Measurements from ENCODE around the gene MYD88.
"Not testable (repeated sequence)": the region's sequence is repeated elsewhere in the genome, so short reads cannot be mapped to it uniquely, and the experiment has no call there.

Gene MYD88

DNA sequence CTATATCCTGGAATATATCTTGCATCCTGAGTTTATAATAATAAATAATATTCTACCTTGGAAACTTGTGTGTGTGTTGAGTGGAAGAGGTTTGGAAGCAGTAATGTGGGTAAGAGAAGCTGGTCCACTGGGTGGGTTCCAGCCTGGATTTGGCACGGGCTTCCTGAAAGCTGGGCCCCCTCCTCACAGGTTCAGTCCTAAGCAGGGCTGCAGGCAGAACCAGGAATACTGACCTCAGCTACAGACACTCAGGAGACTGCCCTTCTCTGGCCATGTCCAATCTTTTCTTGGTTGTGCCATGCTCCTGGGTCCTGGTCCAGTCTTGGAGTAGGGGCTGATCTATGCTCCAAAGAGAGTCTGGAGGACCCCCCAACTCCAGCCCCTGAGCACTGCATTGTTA, 4.5 kb downstream of the MYD88 start:
- DNase-seq (ENCODE audit: low spot score), result no peak

DNA sequence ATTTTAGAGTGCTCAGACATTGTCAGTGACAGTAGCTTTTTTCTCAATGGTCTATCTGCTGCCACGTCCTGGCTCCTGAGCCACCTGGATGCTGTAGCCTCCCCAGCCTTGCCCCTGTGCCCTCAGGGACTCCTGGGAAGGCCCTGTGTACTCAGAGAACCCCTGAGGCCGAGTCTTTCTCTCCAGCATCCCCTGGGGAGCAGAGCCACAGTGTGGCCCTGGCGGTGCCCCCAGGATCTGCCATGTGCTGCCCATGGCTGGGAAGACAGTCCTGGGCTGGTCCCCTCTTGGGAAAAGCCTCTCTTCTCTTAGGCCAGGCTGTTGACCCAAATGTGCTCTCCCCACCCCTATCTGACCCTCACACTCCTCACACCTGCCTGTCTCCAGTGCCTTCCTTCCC, 5.0 kb downstream of the MYD88 start:
- no peak for DNase-seq (ENCODE audit: low spot score)

DNA sequence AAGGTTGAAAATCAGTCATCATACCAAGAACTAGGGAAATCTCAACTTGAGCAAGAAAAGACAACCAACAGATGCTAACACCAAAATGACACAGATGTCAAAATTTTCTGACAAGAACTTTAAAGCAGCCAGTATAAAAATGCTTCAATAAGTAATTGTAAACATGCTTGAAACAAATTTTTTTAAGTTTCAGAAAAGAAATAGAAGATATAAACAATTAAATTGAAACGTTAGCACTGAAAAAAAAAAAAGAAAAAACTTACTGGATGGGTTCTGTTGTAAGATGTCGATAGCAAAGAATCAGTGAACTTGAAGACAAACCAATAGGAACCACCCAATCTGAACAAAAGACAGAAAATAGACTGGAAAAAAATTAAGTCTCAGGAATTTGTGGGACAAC, 8.0 kb downstream of the MYD88 start:
- DNase-seq (ENCODE audit: low spot score), result no peak

DNA sequence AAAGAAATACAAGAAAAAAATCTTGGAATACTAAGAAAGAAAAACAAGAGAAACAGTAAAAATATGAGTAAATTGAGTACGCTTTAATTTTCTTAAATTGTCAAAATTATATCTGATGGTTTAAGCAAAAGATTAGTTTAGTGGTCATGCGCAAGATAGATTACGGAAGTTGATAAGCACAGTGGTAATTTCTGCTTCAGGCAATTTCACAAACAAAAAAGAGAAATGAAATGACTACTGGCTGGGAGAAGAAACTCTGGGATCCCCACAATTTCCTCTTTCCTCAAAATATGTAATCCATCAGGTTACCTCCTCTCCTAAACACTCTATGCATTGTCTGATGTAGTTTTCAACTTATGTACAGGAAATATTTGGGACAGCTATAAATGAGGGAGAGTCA, 9.0 kb downstream of the MYD88 start:
- no peak for DNase-seq (ENCODE audit: low spot score)

DNA sequence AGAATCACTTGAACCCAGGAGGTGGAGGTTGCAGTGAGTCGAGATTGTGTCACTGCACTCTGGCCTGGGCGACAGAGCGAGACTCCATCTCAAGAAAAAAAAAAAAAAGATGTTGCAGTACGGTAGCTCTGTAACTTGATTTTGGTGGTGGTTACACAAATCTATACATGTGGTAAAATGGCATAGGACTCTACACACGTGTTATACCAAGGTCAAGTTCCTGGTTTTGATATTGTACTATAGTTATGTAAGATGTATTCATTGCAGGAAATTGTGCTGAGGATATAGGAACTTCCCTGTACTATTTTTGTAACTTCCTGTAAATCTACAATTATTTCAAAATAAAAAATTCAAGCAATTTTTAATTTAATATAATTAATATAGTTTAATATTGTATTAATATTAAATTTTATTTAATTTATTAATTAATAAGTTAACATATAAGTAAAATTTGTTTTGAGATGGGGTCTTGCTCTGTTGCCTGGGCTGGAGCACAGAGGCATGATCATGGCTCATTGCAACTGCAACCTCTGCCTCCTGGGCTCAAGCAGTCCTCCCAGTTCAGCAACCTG, 9.9 kb downstream of the MYD88 start:
- DNase-seq (ENCODE audit: low spot score), result no peak

DNA sequence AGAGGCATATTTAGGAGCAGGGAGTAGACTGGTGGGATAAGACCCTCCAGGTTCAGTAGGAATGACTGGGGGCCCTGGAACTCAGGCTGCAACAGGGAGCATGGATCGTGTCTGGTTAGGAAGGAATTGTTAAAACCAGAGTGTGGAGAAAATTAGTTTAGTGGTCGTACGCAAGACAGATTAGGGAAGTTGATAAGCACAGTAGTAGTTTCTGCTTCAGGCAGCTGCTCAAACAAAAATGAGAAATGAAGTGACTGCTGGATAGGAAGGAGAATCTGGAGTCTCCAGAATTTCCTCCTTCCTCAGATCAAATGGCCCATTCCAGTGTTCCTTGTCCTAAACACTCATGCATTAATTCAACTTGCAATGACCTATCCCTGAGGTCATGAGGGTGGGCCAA, 11.2 kb downstream of the MYD88 start:
- DNase-seq (ENCODE audit: low spot score), result no peak

DNA sequence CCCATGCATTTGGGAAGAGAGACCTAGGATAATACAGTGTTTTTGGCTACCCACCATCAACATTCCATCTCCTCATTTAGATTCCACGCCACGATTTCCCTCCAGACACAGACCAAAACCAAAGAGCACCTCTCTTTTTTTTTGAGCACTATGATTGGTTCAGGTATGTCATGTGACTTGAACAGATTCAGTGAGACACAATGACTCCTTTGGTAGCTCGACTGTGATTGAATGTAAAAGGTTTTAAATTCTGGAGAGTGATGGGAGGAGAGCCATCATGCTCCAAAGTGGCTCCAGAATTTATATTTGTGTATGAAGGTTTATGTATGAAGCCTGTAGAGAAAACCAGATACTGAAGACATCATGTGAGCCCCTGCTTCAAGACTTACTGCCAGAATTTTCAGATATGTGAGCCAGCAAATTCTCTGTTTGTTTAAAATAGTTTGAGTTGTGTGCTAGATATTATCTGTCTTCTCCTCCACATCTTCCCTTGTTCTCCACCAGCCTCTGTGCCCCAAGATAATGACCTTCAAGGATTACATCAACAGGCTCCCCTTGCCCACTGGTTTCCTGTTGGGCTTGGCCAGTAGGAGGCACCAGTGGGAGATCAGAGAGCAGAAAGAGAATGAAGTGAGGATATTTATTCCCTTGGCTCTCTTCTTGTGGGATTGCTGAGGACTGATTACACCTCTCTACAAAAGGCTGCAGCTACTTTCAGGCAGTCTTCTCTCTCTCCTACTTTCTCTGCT, 12.5 kb downstream of the MYD88 start:
- no peak for DNase-seq (ENCODE audit: low spot score)

DNA sequence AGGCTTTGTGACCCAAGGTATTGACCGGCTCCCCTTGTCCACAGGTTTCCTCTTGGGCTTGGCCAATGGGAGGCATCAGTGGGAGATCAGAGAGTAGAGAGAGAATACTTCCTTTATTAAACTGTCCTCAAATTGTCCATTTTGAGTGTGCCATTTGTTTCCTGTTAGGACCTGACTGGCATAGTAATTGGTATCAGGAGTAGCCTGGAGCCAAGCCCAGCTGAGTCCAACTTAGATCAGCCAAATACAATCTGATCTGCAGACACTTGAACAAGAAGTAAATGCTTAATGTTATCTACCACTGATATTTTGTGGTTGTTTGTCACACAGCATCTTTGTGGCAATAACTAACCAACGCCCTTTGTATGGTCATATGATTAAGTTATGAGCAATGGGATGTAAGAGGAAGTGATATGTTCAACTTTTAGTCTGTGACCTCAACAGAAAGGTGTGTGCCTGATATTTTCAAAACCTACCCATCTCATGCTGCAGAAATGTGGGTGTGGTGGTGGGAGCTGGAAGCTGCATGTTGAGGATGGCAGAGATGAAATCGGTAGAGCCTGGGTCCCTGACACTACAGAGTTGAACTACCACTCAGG, 13.3 kb downstream of the MYD88 start:
- DNase-seq (ENCODE audit: low spot score), result peak; percentile 77

DNA sequence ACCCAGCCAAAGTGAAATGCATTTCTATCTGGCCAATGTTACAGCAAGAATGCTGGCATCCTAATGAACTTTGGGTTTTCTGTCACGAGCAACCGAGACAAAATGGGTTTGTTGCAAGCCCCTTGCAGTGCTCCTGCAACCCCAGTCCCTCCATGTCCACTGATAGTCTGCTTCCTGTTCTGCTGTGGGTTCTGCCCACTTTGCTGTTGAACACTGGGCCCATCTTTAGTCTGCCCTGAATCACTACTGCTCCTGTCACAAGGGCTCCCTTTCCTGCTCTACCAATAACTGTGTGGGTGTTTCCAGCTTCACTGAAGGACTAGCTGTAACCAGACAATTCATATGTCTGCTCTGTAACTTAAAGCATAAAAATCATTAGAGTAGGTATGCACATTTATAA, 14.1 kb downstream of the MYD88 start:
- no peak for DNase-seq (ENCODE audit: low spot score)

DNA sequence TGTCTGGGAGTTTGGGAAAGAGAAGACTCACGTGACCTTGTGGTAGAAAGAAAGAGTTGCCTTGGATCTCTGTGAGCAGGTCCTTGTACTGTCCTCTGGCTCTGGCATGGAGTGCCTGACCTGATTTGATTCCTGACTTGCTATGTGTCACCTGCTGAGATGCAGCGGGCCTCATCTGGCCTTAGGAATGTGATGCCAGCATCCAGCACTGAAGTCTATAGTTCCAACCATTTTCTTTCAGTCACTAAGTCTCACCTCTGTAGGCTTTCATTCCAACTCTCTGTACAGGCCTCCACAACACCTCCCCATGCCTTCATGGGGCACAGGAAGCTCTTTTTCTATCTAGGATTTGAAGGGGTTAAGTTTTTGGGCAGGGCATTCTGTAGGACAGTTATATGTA, 14.8 kb downstream of the MYD88 start:
- no peak for DNase-seq (ENCODE audit: low spot score)

DNA sequence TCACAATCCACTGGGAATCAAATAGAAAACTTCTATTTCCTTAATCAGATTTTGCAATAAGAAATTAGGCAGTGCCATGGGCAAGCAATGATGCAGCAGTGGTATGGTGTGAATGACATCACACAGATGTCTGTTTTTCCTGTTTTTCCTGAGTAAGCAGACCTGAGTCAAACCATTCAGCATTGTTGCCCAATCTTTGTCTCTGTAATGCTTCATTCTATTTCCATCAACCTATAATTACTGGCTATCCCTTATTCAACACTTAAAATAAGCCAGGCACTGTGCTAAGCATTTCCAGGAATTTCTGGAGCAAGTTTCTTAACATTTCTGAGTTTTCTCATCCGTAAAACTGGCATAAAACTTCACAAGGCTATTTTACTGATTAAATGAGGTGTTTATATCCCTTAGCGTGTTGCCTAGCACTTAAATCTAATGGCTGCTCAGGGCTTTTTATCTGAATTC, 15.6 kb downstream of the MYD88 start:
- peak; percentile 66 for DNase-seq (ENCODE audit: low spot score)

DNA sequence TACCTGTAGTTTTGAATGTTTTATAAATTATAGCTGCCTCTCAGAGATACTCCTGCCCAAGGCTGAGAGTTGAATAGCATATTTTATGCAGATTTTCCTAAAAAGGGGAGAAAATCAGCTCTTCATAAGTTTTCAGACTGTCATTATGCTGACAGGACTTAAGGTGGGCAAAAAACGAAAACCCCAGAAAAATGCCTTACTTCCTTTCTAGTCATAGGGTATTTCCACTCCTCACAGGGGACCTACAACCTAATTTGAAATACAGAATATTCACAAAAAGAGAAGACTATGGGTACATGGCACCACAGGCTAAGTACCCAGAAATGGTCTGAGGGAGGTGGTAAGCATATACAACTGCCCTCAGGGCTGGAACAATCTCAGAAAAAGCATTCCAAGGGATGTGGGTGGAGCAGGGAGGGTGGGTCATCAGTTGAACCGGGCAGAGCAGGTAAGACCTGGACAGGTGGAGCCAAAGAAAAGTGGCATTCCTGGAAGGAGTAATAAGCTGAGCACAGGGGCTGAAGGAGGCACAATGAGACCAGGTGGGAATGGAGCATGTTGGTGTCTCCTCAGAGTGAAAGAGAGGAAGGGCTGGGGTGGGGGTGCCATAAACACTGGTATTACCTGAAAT, 16.3 kb downstream of the MYD88 start:
- DNase-seq (ENCODE audit: low spot score), result no peak

DNA sequence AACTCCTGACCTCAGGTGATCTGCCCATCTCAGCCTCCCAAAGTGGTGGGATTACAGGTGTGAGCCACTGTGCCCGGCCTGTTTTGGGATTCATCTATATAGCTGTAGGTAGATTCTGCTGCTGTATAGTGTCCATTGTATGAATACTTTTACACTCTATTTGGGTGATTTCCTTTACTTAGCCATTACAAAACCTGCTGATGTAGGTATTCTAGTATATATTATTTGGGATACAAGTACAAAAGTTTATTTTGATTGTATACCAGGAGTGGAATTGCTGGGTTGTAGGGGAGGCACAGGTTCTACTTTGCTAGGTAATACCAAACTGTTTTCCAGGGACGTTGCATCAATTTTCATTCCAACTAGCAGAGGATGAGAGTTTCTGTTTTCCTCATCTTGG, 17.4 kb downstream of the MYD88 start:
- DNase-seq (ENCODE audit: low spot score), result no peak

DNA sequence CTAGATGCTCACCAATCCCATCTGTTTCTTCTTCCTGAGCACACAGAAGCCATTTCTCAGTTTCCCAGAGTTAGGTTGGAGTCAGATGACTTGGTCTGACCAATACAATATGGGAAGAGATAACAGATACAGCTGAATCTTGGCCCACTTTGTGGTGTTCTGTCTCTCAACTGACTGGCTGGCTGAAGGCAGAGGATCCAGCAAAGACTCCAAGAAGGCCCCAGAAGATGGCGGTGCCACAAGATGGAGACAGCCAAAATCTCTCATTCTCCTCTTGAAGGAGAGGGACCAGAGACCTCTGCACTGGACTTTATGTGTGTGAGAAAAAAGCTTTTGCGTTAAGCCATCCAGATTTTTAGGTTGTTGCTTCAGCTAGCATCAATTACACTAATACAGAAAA, 18.7 kb downstream of the MYD88 start:
- no peak for DNase-seq (ENCODE audit: low spot score)

DNA sequence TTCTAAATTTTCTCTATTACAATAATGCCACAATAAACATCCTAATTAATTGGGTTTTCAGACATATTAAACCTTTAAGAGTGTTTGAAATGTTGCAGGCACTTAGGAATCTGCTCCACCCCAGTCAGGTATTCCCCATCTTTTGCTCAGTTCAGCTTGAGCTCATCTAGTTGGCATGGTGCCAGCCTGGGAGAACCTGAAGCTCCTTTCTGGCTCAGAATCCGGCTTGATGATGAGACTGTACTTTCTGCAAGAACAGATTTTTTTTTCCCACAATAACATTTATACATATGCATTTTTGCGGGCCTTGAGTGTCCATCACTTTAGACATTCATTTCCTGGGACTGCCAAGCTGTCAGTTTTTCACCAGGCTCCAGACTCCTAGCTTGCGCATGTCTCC, 19.1 kb downstream of the MYD88 start:
- no peak for DNase-seq (ENCODE audit: low spot score)

DNA sequence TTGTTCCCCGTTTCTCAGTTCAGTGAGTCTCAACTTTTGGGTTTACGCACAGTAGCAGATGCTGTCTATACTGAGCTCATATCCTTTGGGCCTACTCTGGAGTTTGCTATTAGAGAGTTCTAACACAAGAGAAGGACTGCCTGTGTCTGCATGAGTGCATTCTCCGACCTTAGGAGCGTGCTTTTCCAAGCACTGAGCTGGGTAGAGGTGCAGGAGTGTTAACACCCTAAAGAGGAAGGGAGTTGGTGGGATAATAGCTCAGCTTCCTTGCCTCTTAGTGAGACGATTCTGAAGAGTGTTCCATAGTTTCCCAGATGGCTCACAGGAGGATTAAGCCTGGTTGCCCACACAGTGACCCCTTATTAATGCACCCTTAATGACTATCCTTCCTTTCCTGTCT, 20.0 kb downstream of the MYD88 start:
- DNase-seq (ENCODE audit: low spot score), result no peak

DNA sequence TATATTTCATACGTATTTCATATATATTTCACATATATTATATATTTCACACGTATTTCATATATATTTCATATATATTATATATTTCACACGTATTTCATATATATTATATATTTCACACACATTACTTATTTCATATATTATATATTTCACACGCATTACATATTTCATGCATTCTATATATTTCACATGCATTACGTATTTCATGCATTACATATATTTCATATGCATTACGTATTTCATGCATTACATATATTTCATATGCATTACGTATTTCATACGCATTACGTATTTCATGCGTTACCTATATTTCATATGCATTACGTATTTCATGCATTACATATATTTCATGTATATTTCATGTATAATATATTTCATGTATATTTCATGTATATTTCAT, 22.2 kb downstream of the MYD88 start:
- not testable (repeated sequence) for DNase-seq (ENCODE audit: low spot score)

DNA sequence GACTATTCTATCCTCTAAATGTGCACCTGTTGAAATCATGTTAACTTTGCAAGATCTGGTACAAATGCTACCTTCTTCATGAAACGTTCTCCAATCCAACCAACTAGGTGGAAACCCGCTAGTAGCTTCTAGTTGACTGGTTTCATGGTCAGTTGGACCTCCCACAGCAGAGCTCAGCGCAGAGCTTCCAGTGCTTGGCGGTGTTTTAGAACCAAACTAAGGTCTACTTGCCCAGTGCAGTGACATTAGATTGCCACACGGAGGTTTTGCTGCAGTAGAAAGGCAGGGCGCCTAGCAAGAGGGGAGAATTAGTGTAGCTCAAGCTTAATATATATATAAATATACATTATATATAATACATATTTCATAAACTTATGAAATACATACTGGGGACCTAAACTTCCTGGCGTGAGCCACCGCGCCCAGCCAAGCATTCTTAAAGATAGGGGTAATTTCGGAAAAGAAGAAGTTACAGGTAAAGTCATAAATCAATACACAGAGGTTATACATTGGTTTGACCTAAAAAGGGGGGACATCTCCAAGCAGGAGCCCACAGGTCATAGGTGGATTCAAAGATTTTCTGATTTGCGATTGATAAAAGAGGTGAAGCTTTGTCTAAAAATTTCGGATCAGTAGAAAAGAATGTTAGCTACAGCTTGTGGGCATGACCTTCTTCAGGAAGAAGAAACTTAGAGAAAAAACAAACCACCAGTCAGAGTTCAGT, 24.8 kb downstream of the MYD88 start:
- peak; percentile 60 for DNase-seq (ENCODE audit: low spot score)

DNA sequence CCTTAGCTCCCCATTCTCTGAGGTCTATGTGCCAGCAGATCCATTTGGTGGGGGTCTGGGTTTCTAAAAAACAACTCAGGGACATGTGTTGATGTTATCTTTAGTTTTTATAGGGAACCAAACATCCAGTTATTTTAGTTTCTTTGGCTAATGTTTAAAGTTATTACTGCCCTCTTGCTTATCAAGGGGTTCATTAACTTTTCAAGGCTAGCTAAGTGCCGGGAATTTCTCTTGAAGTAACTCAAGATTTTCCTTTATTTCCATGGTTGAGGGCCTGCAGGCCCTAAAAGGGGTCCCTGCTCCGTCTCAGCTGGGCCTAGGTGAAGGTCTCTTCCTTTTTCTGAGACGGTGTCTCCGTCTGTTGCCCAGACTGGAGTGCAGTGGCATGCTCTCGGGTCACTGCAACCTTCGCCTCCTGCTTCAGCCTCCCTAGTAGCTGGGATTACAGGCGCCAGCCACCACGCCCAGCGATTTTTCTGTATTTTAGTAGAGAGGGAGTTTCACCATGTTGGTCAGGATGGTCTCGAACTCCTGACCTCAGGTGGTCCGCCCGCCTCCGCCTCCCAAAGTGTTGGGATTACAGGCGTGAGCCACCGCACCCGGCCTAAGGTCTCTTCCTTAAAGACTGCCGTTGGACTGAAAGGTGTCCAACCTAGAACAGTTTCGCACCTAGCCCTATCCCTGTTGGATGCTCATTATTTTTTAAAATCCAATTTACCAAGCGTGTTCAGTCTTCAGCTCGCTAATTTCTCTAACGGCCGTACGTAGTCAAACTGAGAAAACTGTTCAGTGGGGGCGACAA, 25.6 kb downstream of the MYD88 start:
- DNase-seq (ENCODE audit: low spot score), result no peak

DNA sequence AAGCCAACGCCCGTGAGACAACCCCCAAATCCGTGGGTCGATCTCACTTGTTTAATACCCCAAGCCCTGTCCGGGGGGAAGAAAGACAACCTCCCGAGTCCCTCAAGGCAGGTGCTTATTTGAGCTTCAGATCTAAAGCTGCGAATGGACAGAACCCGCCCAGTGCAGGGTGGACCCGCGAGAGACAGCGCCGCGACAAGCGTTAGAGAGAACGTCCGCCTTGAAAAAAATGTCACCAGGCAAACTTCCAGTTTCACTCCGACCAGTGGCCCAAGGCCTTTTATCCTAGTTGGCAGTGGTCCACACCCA, 26.1 kb downstream of the MYD88 start:
- DNase-seq (ENCODE audit: low spot score), result no peak

DNA sequence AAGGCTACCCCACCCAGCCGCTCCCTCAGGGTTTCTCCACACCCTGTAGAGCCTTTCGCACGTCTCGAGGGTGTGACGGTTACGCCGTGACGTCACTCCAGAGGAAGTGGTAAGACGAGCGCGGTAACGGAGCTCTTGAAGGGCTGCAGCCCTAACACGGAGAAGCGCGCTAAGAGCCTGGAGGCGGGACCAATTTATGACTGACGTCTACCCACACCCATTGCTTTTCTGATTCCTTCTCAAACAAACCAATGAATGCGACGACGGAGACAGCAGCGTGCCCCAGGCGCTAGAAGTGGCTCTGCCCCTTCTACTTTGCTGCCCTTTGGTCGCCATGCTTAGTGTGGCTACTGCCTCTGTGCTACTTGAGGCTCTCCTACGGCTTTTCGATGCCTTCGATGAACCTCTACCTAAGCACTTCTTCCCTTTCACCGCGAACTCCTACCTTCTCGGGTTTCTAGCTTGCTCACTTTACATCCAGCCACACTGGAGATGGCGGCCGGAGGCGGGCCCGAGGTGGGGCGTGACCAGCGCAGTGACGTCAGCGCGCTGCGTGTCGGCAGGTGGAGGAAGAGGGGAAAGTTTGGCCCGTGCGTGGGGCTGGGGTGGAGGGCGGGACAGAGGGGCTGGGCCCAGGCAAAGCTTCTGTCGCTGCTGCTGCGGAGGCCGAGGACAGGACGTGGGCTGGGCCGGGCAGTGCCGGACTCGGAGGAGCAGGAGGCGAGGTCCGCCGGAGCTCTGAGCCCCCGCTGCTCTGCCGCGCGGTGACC, 26.7 kb downstream of the MYD88 start, which contains the start of gene OXSR1:
OXSR1 (plus strand) TSS at position 586 of the 770 bp plus-strand sequence. CDS start 340 bp downstream, outside the sequence.
- DNase-seq (ENCODE audit: low spot score), result peak; percentile 100

Measured in RKO (cell line).